K562 (cell line): ENCODE measurements around the gene MDM4.

ENCODE experiments used
- STAG1 ChIP-seq: sonication (generic); formaldehyde crosslinking; IDR thresholded peaks from 2 replicates; pipeline ENCODE4 v1.5.0; 2020; ENCODE audit warnings: missing genetic modification reagents, borderline replicate concordance
- TF ChIP-seq, protein P1 (sequence below), 3 experiments: IDR thresholded peaks in 2 of 3; conservative IDR thresholded peaks in 1 of 3; 2 replicates each; pipeline ENCODE4 v1.5.1; 2011 to 2012; ENCODE audit warnings: low read length in 3 of 3, mild to moderate bottlenecking in 3 of 3, control low read depth in 2 of 3, improper control_type of control experiment in 1 of 3, inconsistent platforms in 1 of 3, low read depth in 1 of 3, mixed read lengths in 1 of 3, moderate library complexity in 1 of 3; ENCODE audit not compliant: insufficient read depth in 2 of 3

DNA sequence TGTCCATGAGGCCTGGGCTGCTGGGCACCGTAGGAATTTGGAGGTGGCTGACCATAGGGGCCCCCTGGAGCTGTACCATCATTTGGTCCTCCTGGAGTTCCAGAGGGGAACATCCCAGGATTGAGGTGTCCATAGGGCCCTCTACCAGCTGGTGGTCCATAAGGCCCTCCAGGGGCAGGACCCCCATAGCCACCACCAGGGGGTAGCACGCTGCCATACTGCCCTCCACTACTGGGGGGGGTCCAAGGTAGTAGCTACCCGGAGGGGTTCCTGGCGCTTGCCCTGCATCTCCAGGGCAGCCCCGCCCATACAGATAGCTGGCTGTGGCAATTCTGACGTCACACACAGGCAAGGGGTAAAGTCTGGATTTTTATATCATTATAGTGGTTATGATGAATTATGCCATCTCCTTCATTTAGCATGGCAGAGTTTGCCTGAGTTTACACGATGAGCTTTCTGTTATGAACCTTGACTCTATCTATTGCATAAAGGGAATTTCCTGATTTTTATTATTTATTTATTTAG is 13.2 kb downstream of the MDM4 start:
- no peak for TF ChIP-seq STAG1 (CRISPR knock-in tag)
- TF ChIP-seq, protein P1, sequence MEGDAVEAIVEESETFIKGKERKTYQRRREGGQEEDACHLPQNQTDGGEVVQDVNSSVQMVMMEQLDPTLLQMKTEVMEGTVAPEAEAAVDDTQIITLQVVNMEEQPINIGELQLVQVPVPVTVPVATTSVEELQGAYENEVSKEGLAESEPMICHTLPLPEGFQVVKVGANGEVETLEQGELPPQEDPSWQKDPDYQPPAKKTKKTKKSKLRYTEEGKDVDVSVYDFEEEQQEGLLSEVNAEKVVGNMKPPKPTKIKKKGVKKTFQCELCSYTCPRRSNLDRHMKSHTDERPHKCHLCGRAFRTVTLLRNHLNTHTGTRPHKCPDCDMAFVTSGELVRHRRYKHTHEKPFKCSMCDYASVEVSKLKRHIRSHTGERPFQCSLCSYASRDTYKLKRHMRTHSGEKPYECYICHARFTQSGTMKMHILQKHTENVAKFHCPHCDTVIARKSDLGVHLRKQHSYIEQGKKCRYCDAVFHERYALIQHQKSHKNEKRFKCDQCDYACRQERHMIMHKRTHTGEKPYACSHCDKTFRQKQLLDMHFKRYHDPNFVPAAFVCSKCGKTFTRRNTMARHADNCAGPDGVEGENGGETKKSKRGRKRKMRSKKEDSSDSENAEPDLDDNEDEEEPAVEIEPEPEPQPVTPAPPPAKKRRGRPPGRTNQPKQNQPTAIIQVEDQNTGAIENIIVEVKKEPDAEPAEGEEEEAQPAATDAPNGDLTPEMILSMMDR (IDR thresholded peaks at IDR 0.05 in 2 of 3, conservative IDR thresholded peaks at IDR 0.05 in 1 of 3; ENCODE audit: insufficient read depth in 2 of 3, low read depth in 1 of 3, low read length in 3 of 3): peak; percentile 12 to 38 (median 13); a peak in 2 of 6 replicates
